ENCODE results near the gene LAMC3. TPM values are rescaled to one million over a fixed set of nuclear protein-coding genes. Genes with fewer than 3 reads are reported as not detected.

LAMC3 gene
- total RNA-seq, 2 donors from 2014 or later = 0.55 to 156 TPM

DNA sequence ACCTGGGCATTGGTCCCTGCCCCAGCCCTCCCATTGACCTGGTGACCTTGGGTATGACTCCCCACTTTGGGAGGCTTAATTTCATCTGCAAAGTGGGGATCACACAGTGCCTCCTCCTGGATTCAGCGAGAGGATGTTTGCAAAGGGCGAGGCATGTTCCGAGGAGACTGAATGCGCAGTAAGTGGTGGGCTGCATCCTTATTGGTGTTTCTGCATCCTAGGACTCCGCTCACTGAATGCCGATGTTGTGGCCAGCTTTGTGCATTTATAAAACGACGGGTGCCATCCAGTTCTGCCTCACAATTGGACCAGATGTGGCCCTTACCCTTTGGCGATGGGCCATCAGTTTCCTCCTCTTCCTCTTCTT, 63.9 kb downstream of the LAMC3 start:
- WGBS = 92% methylated on average over 9 of the region's 9 CpGs
- DNase-seq (ENCODE audit: low spot score) = no peak

GRCh38 chr9:131076347-131077195, 67.6 kb downstream of the LAMC3 start:
- 77% methylated on average over 15 of the region's 15 CpGs for WGBS
- intact Hi-C loops (cut with DNase I) = no loop called here
- H3K27me3 ChIP-seq (replicated peaks; ENCODE audit: insufficient read depth) = no peaks in the 10 kb centered on the region
- no peaks in the 10 kb centered on the region for H3K36me3 ChIP-seq
- H3K4me3 ChIP-seq = no peak overlapping the region
- TF ChIP-seq POLR2A (IDR thresholded peaks at IDR 0.05) = no peak
- no peaks in the 10 kb centered on the region for H3K4me1 ChIP-seq (replicated peaks)
- no peak overlapping the region for H3K27ac ChIP-seq
- DNase-seq (ENCODE audit: low spot score) = no peak
- H3K9me3 ChIP-seq = no peaks in the 10 kb centered on the region

More for the DNA sequence above, 63.9 kb downstream of the LAMC3 start:
- H3K36me3 ChIP-seq = no peaks in the 10 kb centered on the region
- H3K9me3 ChIP-seq = no peaks in the 10 kb centered on the region
- H3K27me3 ChIP-seq (replicated peaks; ENCODE audit: insufficient read depth) = no peaks in the 10 kb centered on the region
- H3K27ac ChIP-seq = no peak overlapping the region
- no peaks in the 10 kb centered on the region for H3K4me1 ChIP-seq (replicated peaks)
- no peak overlapping the region for H3K4me3 ChIP-seq
- TF ChIP-seq POLR2AphosphoS5 (IDR thresholded peaks at IDR 0.05) = no peak
- intact Hi-C loops (cut with DNase I) = no loop called here

DNA sequence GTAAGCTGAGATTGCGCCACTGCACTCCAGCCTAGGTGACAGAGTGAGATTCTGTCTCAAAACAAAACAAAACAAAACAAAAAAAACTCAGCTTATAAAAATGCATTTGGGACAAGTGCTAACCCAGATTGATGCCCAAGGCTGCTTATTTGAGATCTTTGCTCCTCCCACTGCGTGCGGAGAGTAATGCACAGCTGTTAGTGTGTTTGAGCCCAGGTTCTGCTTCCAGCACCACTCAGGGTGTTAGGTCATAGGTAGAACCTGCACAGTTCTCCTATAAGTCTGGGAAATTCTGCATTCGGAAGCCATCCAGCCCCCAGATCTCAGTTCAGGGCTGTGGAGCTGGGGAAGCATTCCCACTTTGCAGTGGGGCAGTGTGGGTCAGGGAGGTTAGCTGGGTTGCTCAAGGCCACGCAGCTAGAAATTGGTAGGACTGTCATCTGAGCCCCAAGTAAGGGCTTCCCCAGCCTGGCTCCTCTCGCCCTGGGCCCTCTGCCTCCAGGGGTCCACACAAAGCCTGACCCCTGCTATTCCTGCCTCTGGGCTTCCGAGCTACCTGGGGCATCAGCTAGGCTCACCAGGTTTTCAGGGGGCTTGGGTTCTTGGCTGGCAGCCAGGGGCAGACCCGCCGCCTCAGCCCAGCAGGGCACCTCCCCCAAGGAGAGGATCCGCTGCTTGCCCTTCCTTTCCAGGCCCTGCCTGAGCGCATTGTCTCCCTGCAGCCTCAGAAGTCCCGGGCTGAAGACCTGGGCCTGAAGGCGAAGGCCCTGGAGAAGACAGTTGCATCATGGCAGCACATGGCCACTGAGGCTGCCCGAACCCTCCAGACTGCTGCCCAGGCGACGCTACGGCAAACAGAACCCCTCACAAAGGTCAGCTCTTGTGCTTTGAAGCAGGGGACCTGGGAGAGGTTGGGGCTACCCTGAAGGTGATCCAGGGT, 69.7 kb downstream of the LAMC3 start:
- no peak overlapping the region for H3K27ac ChIP-seq
- H3K9me3 ChIP-seq = no peaks in the 10 kb centered on the region
- intact Hi-C loops (cut with DNase I) = no loop called here
- H3K4me3 ChIP-seq = no peak overlapping the region
- no peaks in the 10 kb centered on the region for H3K27me3 ChIP-seq (replicated peaks; ENCODE audit: insufficient read depth)
- no peaks in the 10 kb centered on the region for H3K36me3 ChIP-seq
- 87% methylated on average over 17 of the region's 17 CpGs for WGBS
- DNase-seq (ENCODE audit: low spot score) = no peak
- no peak for TF ChIP-seq POLR2AphosphoS5 (IDR thresholded peaks at IDR 0.05)
- TF ChIP-seq CTCF (IDR thresholded peaks at IDR 0.05) = no peak
- TF ChIP-seq POLR2A (IDR thresholded peaks at IDR 0.05) = no peak
- no peaks in the 10 kb centered on the region for H3K4me1 ChIP-seq (replicated peaks)

GRCh38 chr9:131080589-131080988, 71.6 kb downstream of the LAMC3 start:
- H3K27ac ChIP-seq = no peak overlapping the region
- intact Hi-C loops (cut with DNase I) = no loop called here
- WGBS = 56% methylated on average over 9 of the region's 9 CpGs
- TF ChIP-seq POLR2A (IDR thresholded peaks at IDR 0.05) = no peak
- TF ChIP-seq POLR2AphosphoS5 (IDR thresholded peaks at IDR 0.05) = no peak
- no peak for TF ChIP-seq CTCF (IDR thresholded peaks at IDR 0.05)
- H3K36me3 ChIP-seq = no peaks in the 10 kb centered on the region
- no peaks in the 10 kb centered on the region for H3K9me3 ChIP-seq
- DNase-seq (ENCODE audit: low spot score) = no peak
- H3K4me3 ChIP-seq = no peak overlapping the region
- no peaks in the 10 kb centered on the region for H3K27me3 ChIP-seq (replicated peaks; ENCODE audit: insufficient read depth)
- H3K4me1 ChIP-seq (replicated peaks) = no peaks in the 10 kb centered on the region

- TF ChIP-seq CTCF (IDR thresholded peaks at IDR 0.05) (no peak), POLR2AphosphoS5 (IDR thresholded peaks at IDR 0.05) (no peak), POLR2A (IDR thresholded peaks at IDR 0.05) (no peak)
- H3K27ac ChIP-seq = no peak overlapping the region
- no peaks in the 10 kb centered on the region for H3K36me3 ChIP-seq
- intact Hi-C loops (cut with DNase I) = no loop called here
- H3K4me3 ChIP-seq = no peak overlapping the region
- H3K27me3 ChIP-seq (replicated peaks; ENCODE audit: insufficient read depth) = no peaks in the 10 kb centered on the region
- no peak for DNase-seq (ENCODE audit: low spot score)
- WGBS = 91% methylated on average over 8 of the region's 9 CpGs
- no peaks in the 10 kb centered on the region for H3K9me3 ChIP-seq
- no peaks in the 10 kb centered on the region for H3K4me1 ChIP-seq (replicated peaks)
Measured at GRCh38 chr9:131081868-131082267, 72.9 kb downstream of the LAMC3 start.

Measured in prostate gland (tissue), 2 donors.